Upper lobe of left lung (tissue), 4 donors: ENCODE data around the gene MYF5.

Experiments used
- CTCF ChIP-seq, 6 experiments: fragments of 450-650 bp in 4 of 6; fragments of 200-600 bp in 2 of 6; sonication (generic) in 2 of 6; IDR thresholded peaks; one replicate each; pipeline ENCODE4 v1.5.1; 2016 to 2019; ENCODE audit warnings: antibody characterized with exemption in 6 of 6
- POLR2AphosphoS5 ChIP-seq, 2 donors: sonication (generic); formaldehyde crosslinking; IDR thresholded peaks; one replicate each; pipeline ENCODE4 v1.5.1; 2017; ENCODE audit warnings: antibody characterized with exemption in 2 of 2

GRCh38 chr12:80715713-80716249, 931 bp upstream of the MYF5 start:
- no peak for TF ChIP-seq CTCF (IDR thresholded peaks at IDR 0.05)
- no peak for TF ChIP-seq POLR2AphosphoS5 (IDR thresholded peaks at IDR 0.05)
